GM06990 (cell line): ENCODE results near the gene ZNF507.

Experiments
- DNase-seq: peaks from one replicate; pipeline ENCODE4 v3.0.0-alpha.2; 2011; ENCODE audit not compliant: insufficient read length; ENCODE audit errors: extremely low read depth
- H3K27me3 ChIP-seq: replicated peaks from 2 replicates; pipeline ENCODE4 v1.6.0; 2011; ENCODE audit warnings: low read length; ENCODE audit not compliant: control insufficient read depth, insufficient read depth
- H3K36me3 ChIP-seq: 2 replicates; pipeline ENCODE4 v1.5.1; 2011; ENCODE audit warnings: low read length; ENCODE audit not compliant: control insufficient read depth, insufficient read depth
- H3K4me3 ChIP-seq: replicated peaks from 2 replicates; pipeline ENCODE4 v1.5.1; 2011; ENCODE audit warnings: low read depth, mild to moderate bottlenecking, control low read depth, low read length
- TF ChIP-seq, protein P1 (sequence below): IDR thresholded peaks from 2 replicates; pipeline ENCODE4 v1.5.1; 2011; ENCODE audit warnings: low read length, control low read depth, mild to moderate bottlenecking, inconsistent platforms; ENCODE audit not compliant: insufficient read depth, poor library complexity, severe bottlenecking

ZNF507 gene

DNA sequence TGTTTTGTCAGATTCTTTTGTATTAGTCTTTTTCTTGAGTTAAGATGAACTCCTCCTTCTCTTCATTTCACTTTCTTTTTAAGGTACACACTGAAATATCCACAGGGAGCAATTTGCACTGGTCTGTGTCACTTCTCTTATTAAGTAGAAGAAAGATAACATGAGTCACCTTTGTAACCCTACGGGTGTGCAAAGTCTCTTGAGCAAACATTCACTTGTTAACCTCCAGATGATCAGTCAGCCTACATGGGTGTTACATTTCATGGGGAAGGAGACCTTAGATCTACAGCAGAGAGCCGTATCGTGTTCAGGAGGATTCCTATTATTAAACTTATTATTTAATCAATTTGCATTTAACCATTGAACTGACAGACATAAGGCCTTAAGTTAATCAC, 5.1 kb downstream of the ZNF507 start:
- Histone ChIP-seq H3K4me3 (no peak overlapping the region), H3K27me3 (no peaks in the 10 kb centered on the region), H3K36me3 (peaks cover 16% of the 10 kb centered on the region)
- no peak for DNase-seq
- TF ChIP-seq, protein P1, sequence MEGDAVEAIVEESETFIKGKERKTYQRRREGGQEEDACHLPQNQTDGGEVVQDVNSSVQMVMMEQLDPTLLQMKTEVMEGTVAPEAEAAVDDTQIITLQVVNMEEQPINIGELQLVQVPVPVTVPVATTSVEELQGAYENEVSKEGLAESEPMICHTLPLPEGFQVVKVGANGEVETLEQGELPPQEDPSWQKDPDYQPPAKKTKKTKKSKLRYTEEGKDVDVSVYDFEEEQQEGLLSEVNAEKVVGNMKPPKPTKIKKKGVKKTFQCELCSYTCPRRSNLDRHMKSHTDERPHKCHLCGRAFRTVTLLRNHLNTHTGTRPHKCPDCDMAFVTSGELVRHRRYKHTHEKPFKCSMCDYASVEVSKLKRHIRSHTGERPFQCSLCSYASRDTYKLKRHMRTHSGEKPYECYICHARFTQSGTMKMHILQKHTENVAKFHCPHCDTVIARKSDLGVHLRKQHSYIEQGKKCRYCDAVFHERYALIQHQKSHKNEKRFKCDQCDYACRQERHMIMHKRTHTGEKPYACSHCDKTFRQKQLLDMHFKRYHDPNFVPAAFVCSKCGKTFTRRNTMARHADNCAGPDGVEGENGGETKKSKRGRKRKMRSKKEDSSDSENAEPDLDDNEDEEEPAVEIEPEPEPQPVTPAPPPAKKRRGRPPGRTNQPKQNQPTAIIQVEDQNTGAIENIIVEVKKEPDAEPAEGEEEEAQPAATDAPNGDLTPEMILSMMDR, result no peak

DNA sequence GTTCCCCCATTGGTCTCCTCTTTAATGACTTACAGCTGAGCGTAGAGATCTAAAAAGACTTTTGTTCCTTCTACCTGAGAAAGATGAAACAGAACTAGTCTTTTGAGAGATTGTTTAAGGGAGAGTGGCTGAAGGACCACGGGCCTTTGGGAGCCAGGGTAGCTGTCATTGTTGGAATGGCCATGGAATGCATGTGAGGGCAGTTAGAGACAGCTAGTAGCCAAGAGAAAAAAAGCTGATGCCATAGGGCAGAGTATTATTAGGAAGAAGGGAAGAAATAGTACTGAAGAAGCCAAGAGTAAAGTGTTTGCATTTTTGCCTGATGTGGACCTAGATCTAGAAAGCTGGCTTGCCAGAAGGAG, 5.6 kb downstream of the ZNF507 start:
- Histone ChIP-seq H3K4me3 (no peak overlapping the region), H3K27me3 (no peaks in the 10 kb centered on the region), H3K36me3 (peaks cover 17% of the 10 kb centered on the region)
- DNase-seq, result no peak
- TF ChIP-seq, protein P1, result no peak

DNA sequence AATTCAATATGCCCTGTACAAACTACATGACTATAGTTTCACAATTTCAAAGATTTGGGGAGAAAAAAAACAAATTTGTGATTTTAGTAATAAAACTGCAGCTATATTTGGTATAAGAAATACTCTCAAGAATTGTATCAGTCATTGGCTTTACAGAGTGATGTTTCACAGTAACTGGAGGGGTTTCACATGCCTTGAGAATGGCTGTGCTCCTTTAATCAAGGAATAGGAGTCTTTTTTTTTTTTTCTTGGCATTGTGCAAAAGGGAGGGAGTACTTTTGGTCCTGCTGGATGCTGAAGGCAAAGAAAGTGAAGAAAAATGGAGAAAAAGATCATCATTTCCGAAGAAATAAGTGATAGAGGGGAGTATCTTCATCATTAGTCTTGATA, 6.8 kb downstream of the ZNF507 start:
- TF ChIP-seq, protein P1, result no peak
- Histone ChIP-seq H3K36me3 (peaks cover 17% of the 10 kb centered on the region), H3K27me3 (no peaks in the 10 kb centered on the region), H3K4me3 (no peak overlapping the region)
- DNase-seq, result no peak

DNA sequence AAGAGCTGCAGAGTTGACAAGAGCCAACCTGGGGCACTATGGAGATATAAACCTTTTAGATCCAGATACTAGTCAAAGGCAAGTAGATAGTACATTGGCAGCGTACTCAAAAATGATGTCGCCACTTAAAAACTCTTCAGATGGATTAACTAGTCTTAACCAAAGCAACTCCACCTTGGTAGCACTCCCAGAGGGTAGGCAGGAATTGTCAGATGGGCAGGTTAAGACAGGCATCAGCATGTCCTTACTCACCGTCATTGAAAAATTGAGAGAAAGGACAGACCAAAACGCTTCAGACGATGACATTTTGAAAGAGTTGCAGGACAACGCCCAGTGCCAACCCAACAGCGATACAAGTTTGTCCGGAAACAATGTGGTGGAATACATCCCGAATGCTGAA, 8.9 kb downstream of the ZNF507 start:
- Histone ChIP-seq H3K4me3 (no peak overlapping the region), H3K27me3 (no peaks in the 10 kb centered on the region), H3K36me3 (peaks cover 17% of the 10 kb centered on the region)
- TF ChIP-seq, protein P1, result no peak
- DNase-seq, result no peak

DNA sequence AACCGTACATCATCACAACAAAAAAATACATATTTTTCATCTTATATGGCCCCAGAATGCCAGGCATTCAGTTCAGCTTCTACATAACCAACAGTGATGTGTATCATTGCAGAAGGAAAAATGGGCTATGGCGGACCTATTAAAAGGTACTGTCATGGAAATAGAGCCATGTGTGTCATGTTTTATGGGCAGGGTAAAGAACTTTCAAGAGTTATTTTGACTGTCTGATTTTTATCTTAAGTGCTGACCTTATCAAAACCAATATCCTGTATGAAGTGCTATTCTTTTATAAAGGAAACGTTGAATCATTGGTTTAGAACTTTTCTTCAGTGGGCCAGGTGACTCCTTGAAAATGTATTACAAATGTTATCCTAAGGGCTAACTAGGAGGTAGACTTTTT, 9.9 kb downstream of the ZNF507 start:
- TF ChIP-seq, protein P1, result no peak
- peaks cover 19% of the 10 kb centered on the region for H3K36me3 ChIP-seq
- DNase-seq, result no peak
- no peaks in the 10 kb centered on the region for H3K27me3 ChIP-seq
- no peak overlapping the region for H3K4me3 ChIP-seq

DNA sequence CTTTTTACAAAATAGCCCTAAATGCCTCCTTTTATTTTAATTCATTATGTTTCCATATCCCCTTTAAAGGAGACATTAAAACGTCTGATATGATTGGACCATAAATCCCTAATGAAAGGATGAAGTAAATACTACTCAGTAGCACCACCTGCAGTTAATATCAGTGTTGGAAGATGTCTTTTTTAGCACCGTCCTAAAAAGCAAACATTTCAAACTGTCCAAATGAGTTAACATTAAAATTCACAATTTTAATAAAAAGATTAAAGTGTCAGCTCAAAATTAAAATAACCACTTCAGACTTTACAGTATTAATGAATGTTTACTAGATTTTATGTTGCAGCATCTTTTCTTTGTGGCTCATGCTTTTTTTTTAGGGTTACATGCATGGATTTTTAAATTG, 12.3 kb downstream of the ZNF507 start:
- no peaks in the 10 kb centered on the region for H3K27me3 ChIP-seq
- H3K36me3 ChIP-seq, result peaks cover 20% of the 10 kb centered on the region
- no peak for DNase-seq
- TF ChIP-seq, protein P1, result peak; percentile 26
- H3K4me3 ChIP-seq, result no peak overlapping the region
